MCF 10A (cell line): ENCODE data around the gene KLHDC4. TPM values are rescaled to one million over a fixed set of nuclear protein-coding genes. Genes with fewer than 3 reads are reported as not detected.

Source experiments
- BruUV-seq: library from RNA; stranded (reverse); fragments of 400-500 nt; replicated peaks from 2 replicates; lab custom pipeline; 2021; lab: Mats Ljungman, UMichigan
- CTCF ChIA-PET: fragments of 300-600 bp; sonication (Branson Sonifier 250); formaldehyde crosslinking; extraction: SDS; loops from one replicate; lab custom pipeline; 2021; ENCODE audit warnings: antibody characterized with exemption, inconsistent platforms; lab: Yijun Ruan, JAX
- POLR2A ChIA-PET: fragments of 300-600, 350-650 bp; sonication (Branson Sonifier 250); formaldehyde crosslinking; extraction: SDS; loops from one replicate; lab custom pipeline; 2020; ENCODE audit warnings: antibody characterized with exemption, inconsistent platforms; lab: Yijun Ruan, JAX
- DNase-seq: peaks from one replicate; pipeline ENCODE4 v3.0.0-alpha.2; 2018; ENCODE audit not compliant: unreplicated experiment
- H3K27ac Mint-ChIP-seq: one replicate; pipeline ENCODE4 v1.8.0; 2022; ENCODE audit warnings: mild to moderate bottlenecking, low read depth, mixed read lengths; ENCODE audit not compliant: unreplicated experiment
- H3K27me3 Mint-ChIP-seq: one replicate; pipeline ENCODE4 v1.8.0; 2022; ENCODE audit warnings: mixed read lengths; ENCODE audit not compliant: insufficient read depth, unreplicated experiment
- H3K36me3 Mint-ChIP-seq: one replicate; pipeline ENCODE4 v1.8.0; 2022; ENCODE audit warnings: mild to moderate bottlenecking, moderate library complexity, mixed read lengths; ENCODE audit not compliant: insufficient read depth, unreplicated experiment
- H3K4me1 Mint-ChIP-seq: one replicate; pipeline ENCODE4 v1.8.0; 2022; ENCODE audit warnings: mixed read lengths; ENCODE audit not compliant: insufficient read depth, unreplicated experiment
- H3K4me3 Mint-ChIP-seq: one replicate; pipeline ENCODE4 v1.8.0; 2022; ENCODE audit warnings: mild to moderate bottlenecking, moderate library complexity, mixed read lengths; ENCODE audit not compliant: unreplicated experiment
- H3K9me3 Mint-ChIP-seq: one replicate; pipeline ENCODE4 v1.8.0; 2022; ENCODE audit warnings: mixed read lengths; ENCODE audit not compliant: unreplicated experiment
- CTCF ChIP-seq: fragments of 200-600 bp; IDR thresholded peaks from one replicate; pipeline ENCODE4 v1.8.0; 2022; ENCODE audit warnings: antibody characterized with exemption, mild to moderate bottlenecking; ENCODE audit not compliant: unreplicated experiment
- intact Hi-C: fragments of 100-400 bp; cut with micrococcal nuclease; formaldehyde crosslinking; loops from 2 replicates; pipeline ENCODE4 v1.14.1; 2022
- total RNA-seq: library from RNA; stranded (reverse); gene quantifications from 2 replicates; pipeline ENCODE4 v1.2.3, GENCODE V29; 2022

Gene KLHDC4
- total RNA-seq, 1 experiment from 2014 or later: 106 TPM

- ChIA-PET CTCF (interaction anchor here (0.8 kb wide), 1 partner anchor 9 kb away, joined by 3 read pairs; no protein-coding TSS in a partner anchor), POLR2A (interaction anchor here (0.7 kb wide), 1 partner anchor 9 kb away, joined by 3 read pairs; no protein-coding TSS in a partner anchor)
- DNase-seq: no peak
- H3K4me1 Mint-ChIP-seq: no peaks in the 10 kb centered on the region
- no peak for TF ChIP-seq CTCF
- no peak overlapping the region for H3K4me3 Mint-ChIP-seq
- no peaks in the 10 kb centered on the region for H3K27me3 Mint-ChIP-seq
- intact Hi-C loops: no loop called here
- no peaks in the 10 kb centered on the region for H3K9me3 Mint-ChIP-seq
- BruUV-seq: no TSS peak
- no peak overlapping the region for H3K27ac Mint-ChIP-seq
- H3K36me3 Mint-ChIP-seq: peaks cover 72% of the 10 kb centered on the region
Observed at GRCh38 chr16:87715231-87715630, 50.6 kb downstream of the KLHDC4 start.

DNA sequence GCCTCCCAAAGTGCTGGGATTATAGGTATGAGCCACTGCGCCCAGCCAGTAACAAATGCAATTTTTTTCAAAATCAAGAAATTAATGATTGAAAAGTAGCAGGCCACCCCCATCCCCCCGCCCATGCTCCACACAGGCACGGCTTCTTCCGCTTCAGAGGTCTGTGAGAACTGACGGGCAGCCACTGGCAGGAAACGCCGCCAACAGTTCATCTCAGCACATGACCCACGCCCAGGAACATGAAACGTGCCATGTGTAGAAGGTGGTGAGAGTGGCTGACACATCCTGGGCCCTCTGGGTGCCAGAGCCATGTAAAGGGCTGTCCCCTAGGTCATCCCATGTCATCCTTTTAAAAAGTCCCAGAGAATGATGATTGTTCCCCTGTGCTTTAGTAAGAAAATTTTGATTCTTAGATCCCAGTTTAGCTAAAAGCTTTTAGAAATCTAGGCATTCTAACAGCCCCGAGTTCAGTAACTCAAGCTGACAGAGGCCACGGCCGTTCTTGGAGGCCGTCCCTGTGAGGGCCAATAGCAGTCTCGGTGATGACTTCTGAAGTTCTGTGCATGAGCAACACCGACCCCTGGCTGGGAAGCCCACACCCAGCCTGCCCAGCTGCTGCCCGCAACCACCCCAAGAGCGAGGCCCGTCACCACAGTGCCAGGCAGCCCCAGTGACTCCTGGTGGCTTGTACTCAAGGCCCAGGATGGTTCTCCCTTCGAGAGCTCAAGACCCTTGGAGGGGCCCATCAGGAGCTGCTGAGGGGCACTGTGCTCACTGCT, 52.1 kb downstream of the KLHDC4 start:
- Mint-ChIP-seq H3K27ac (no peak overlapping the region), H3K4me1 (no peaks in the 10 kb centered on the region), H3K36me3 (peaks cover 63% of the 10 kb centered on the region), H3K9me3 (no peaks in the 10 kb centered on the region), H3K4me3 (no peak overlapping the region), H3K27me3 (no peaks in the 10 kb centered on the region)
- TF ChIP-seq CTCF: no peak
- no TSS peak for BruUV-seq
- POLR2A ChIA-PET: interaction anchor here (0.8 kb wide), 1 partner anchor 15 kb away, joined by 3 read pairs; no protein-coding TSS in a partner anchor
- DNase-seq: no peak
- CTCF ChIA-PET: interaction anchor here (0.6 kb wide), 1 partner anchor 52 kb away, joined by 3 read pairs; the partner anchor contains the start of gene KLHDC4
- intact Hi-C loops: no loop called here

DNA sequence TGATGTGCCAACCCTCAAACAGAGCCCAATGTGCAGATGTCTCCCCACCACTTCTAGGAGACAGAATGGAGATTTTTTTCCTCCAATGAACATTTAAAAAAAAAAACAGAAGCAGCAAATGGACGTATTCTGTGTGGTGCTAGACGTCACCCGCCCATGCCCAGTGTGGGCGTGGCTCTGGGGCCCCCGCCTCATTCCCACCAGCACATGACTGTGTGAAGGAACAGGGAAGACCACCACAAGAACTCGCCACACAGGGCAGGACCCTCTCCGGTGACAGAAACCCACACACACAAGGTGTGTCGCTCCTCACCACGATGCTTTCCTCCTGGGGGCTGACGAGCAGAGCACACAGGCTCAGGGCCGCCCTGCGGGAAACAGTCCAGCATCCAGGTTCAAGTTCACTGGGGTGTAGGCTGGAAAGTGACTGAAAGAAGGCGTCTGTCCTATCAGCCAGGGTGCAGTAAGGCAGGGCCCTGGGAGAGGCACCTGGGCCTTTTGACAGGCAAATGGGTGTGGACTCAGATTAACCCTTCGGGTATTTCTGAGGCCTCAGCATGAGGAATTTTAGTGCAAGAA, 53.5 kb downstream of the KLHDC4 start:
- CTCF ChIA-PET: interaction anchor here (0.7 kb wide), 1 partner anchor 14 kb away, joined by 3 read pairs; no protein-coding TSS in a partner anchor
- POLR2A ChIA-PET: no interaction called here

More for the DNA sequence above, 53.5 kb downstream of the KLHDC4 start:
- H3K4me1 Mint-ChIP-seq: no peaks in the 10 kb centered on the region
- intact Hi-C loops: no loop called here
- peaks cover 69% of the 10 kb centered on the region for H3K36me3 Mint-ChIP-seq
- no peak overlapping the region for H3K4me3 Mint-ChIP-seq
- no peak overlapping the region for H3K27ac Mint-ChIP-seq
- TF ChIP-seq CTCF: no peak
- H3K27me3 Mint-ChIP-seq: no peaks in the 10 kb centered on the region
- no peak for DNase-seq
- no TSS peak for BruUV-seq
- no peaks in the 10 kb centered on the region for H3K9me3 Mint-ChIP-seq
